Calu3 (cell line): ENCODE results near the gene KIF19. TPM values are rescaled to one million over a fixed set of nuclear protein-coding genes. Genes with fewer than 3 reads are reported as not detected.
A peak's percentile ranks its signal among the peaks of the same experiment; 100 is the strongest.

Experiments
- BruUV-seq: library from RNA; stranded (reverse); fragments of 400-500 nt; replicated peaks from 2 replicates; lab custom pipeline; 2021; lab: Mats Ljungman, UMichigan
- CTCF ChIA-PET: fragments of 300-600 bp; sonication (Branson Sonifier 250); formaldehyde crosslinking; loops from one replicate; lab custom pipeline; 2022; ENCODE audit warnings: antibody characterized with exemption; lab: Charles Lee
- DNase-seq: peaks from one replicate; pipeline ENCODE4 v3.0.0; 2022
- H3K27ac Mint-ChIP-seq: one replicate; pipeline ENCODE4 v1.8.0; 2022; ENCODE audit warnings: mixed read lengths; ENCODE audit not compliant: unreplicated experiment
- H3K27me3 Mint-ChIP-seq: one replicate; pipeline ENCODE4 v1.8.0; 2022; ENCODE audit warnings: mixed read lengths; ENCODE audit not compliant: unreplicated experiment
- H3K36me3 Mint-ChIP-seq: one replicate; pipeline ENCODE4 v1.8.0; 2022; ENCODE audit warnings: mild to moderate bottlenecking, moderate library complexity, mixed read lengths; ENCODE audit not compliant: insufficient read depth, unreplicated experiment
- H3K4me1 Mint-ChIP-seq: one replicate; pipeline ENCODE4 v1.8.0; 2022; ENCODE audit warnings: mild to moderate bottlenecking, low read depth, mixed read lengths; ENCODE audit not compliant: unreplicated experiment
- H3K4me3 Mint-ChIP-seq: one replicate; pipeline ENCODE4 v1.8.0; 2022; ENCODE audit warnings: mild to moderate bottlenecking, low read depth, moderate library complexity, mixed read lengths; ENCODE audit not compliant: unreplicated experiment
- H3K9me3 Mint-ChIP-seq: one replicate; pipeline ENCODE4 v1.8.0; 2022; ENCODE audit warnings: low read depth, mixed read lengths; ENCODE audit not compliant: unreplicated experiment
- CTCF ChIP-seq: fragments of 200-600 bp; IDR thresholded peaks from one replicate; pipeline ENCODE4 v1.8.0; 2022; ENCODE audit warnings: antibody characterized with exemption; ENCODE audit not compliant: unreplicated experiment
- intact Hi-C: fragments of 100-400 bp; cut with micrococcal nuclease; formaldehyde crosslinking; loops from one replicate; pipeline ENCODE4 v1.10.0; 2022; ENCODE audit not compliant: unreplicated experiment
- total RNA-seq: library from RNA; stranded (reverse); gene quantifications from 2 replicates; pipeline ENCODE4 v1.2.3, GENCODE V29; 2022

Gene KIF19
- total RNA-seq, 1 experiment from 2014 or later: not detected

GRCh38 chr17:74392848-74393247 lies 66.8 kb downstream of the KIF19 start:
- Mint-ChIP-seq H3K4me3 (no peak overlapping the region), H3K4me1 (peaks cover 15% of the 10 kb centered on the region), H3K9me3 (no peaks in the 10 kb centered on the region), H3K36me3 (no peaks in the 10 kb centered on the region), H3K27me3 (peaks cover 27% of the 10 kb centered on the region), H3K27ac (no peak overlapping the region)
- TF ChIP-seq CTCF: no peak
- CTCF ChIA-PET: no interaction called here
- no TSS peak for BruUV-seq
- intact Hi-C loops: no loop called here
- no peak for DNase-seq

DNA sequence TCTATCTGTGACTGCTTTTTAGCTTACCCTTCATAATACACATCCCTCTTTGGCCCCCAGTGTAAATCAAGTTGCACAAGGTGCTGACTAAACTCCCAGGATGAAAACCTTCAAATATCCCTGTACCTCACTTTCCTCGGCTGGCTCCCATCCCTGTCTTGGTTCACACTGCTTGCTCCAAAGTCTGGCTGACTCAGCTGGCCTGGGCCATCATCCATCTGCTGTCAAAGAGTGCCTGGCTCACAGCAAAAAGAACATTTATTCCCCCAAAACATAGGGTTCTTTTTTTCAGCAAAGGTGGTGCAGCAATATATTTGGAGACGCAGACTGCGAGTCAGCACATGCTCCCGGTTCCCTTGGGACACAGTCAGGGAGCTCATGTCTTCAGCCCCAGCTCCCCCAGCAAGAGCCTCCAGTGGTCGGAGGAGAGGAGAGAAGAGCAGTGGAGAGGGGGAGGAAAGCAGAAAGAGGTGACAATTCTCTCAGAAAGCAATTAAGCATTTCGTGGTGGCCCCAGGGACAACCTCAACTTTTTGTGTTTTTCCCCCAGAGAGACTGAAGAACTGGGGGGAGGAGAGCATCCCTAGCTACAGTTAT lies 67.4 kb downstream of the KIF19 start:
- Mint-ChIP-seq H3K4me1 (peaks cover 15% of the 10 kb centered on the region), H3K36me3 (no peaks in the 10 kb centered on the region), H3K4me3 (no peak overlapping the region), H3K27me3 (peaks cover 26% of the 10 kb centered on the region), H3K9me3 (no peaks in the 10 kb centered on the region), H3K27ac (no peak overlapping the region)
- CTCF ChIA-PET: no interaction called here
- no peak for DNase-seq
- TF ChIP-seq CTCF: no peak
- no TSS peak for BruUV-seq
- intact Hi-C loops: no loop called here

DNA sequence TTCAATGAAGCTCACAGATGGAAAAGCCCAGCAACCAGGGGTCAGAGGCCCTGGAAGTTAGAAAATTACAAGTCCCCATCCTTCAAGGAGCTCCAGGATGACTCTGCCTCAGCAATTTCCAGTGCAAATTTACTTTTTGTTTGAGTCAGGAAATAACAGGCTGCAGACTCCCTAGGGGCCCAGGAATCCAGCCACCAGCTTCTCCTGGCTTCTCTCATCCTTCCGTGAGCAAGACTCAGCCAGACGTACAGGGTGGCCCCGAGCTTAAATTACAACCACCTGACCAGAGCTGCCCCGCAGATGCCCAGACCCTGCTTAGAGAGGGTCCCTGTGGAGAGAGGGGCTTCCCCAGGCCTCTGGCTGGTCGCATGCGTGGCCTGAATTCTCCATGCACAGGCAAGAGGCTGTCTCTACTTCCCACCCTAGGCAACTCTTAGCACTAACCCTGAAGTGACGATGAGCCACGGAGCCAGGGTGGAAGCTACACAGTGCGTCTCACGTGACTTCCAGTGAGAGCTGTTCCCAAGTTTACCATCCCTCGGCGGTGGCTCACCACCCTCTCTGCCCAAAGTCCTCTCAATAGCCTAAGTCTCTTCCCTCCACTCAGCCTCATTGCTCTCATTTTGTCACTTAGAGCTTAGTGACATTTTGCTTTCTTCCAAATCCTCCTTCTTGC lies 68.4 kb downstream of the KIF19 start:
- no peak for DNase-seq
- Mint-ChIP-seq H3K4me1 (peaks cover 15% of the 10 kb centered on the region), H3K9me3 (no peaks in the 10 kb centered on the region), H3K4me3 (no peak overlapping the region), H3K27me3 (peaks cover 16% of the 10 kb centered on the region), H3K27ac (peak overlapping the region; percentile 34), H3K36me3 (no peaks in the 10 kb centered on the region)
- CTCF ChIA-PET: interaction anchor here (0.6 to 1.4 kb wide), 5 partner anchors 14 to 138 kb away, joined by 3 to 4 read pairs (median 3); no protein-coding TSS in a partner anchor
- intact Hi-C loops: no loop called here
- no peak for TF ChIP-seq CTCF
- no TSS peak for BruUV-seq

- TF ChIP-seq CTCF: no peak
- Mint-ChIP-seq H3K4me3 (no peak overlapping the region), H3K36me3 (no peaks in the 10 kb centered on the region), H3K27ac (peak overlapping the region; percentile 34), H3K4me1 (peaks cover 15% of the 10 kb centered on the region), H3K9me3 (no peaks in the 10 kb centered on the region), H3K27me3 (peaks cover 10% of the 10 kb centered on the region)
- BruUV-seq: no TSS peak
- intact Hi-C loops: no loop called here
- peak; percentile 60 for DNase-seq
- CTCF ChIA-PET: interaction anchor here (0.6 to 1.4 kb wide), 5 partner anchors 14 to 138 kb away, joined by 3 to 4 read pairs (median 3); no protein-coding TSS in a partner anchor
Measured at GRCh38 chr17:74394977-74395376, 69.0 kb downstream of the KIF19 start.
